Measurements from ENCODE around the gene CTU2.

CTU2 gene

GRCh38 chr16:88697116-88697830 lies 9.0 kb upstream of the CTU2 start:
- no peaks in the 10 kb centered on the region for H3K9me3 Mint-ChIP-seq
- H3K27me3 Mint-ChIP-seq (ENCODE audit: low read depth) = no peaks in the 10 kb centered on the region
- DNase-seq (ENCODE audit: low spot score) = no peak
- H3K36me3 Mint-ChIP-seq (ENCODE audit: low read depth) = peaks cover 31% of the 10 kb centered on the region
- H3K4me1 Mint-ChIP-seq (ENCODE audit: low read depth) = peaks cover 29% of the 10 kb centered on the region
- H3K4me3 Mint-ChIP-seq = no peak overlapping the region
- peak overlapping the region; percentile 52 for H3K27ac Mint-ChIP-seq

- no peaks in the 10 kb centered on the region for H3K9me3 Mint-ChIP-seq
- H3K36me3 Mint-ChIP-seq (ENCODE audit: low read depth) = peaks cover 38% of the 10 kb centered on the region
- peak overlapping the region; percentile 60 for H3K27ac Mint-ChIP-seq
- no peaks in the 10 kb centered on the region for H3K27me3 Mint-ChIP-seq (ENCODE audit: low read depth)
- H3K4me1 Mint-ChIP-seq (ENCODE audit: low read depth) = peaks cover 30% of the 10 kb centered on the region
- no peak overlapping the region for H3K4me3 Mint-ChIP-seq
- no peak for DNase-seq (ENCODE audit: low spot score)
Measured at GRCh38 chr16:88697831-88698615, 8.3 kb upstream of the CTU2 start.

GRCh38 chr16:88698646-88699045 lies 7.7 kb upstream of the CTU2 start:
- Mint-ChIP-seq H3K27me3 (ENCODE audit: low read depth) (no peaks in the 10 kb centered on the region), H3K27ac (no peak overlapping the region), H3K9me3 (no peaks in the 10 kb centered on the region), H3K36me3 (ENCODE audit: low read depth) (peaks cover 42% of the 10 kb centered on the region), H3K4me1 (ENCODE audit: low read depth) (peaks cover 32% of the 10 kb centered on the region), H3K4me3 (no peak overlapping the region)
- no peak for DNase-seq (ENCODE audit: low spot score)

- no peak for DNase-seq (ENCODE audit: low spot score)
- Mint-ChIP-seq H3K9me3 (no peaks in the 10 kb centered on the region), H3K4me1 (ENCODE audit: low read depth) (peaks cover 36% of the 10 kb centered on the region), H3K27ac (no peak overlapping the region), H3K4me3 (no peak overlapping the region), H3K27me3 (ENCODE audit: low read depth) (no peaks in the 10 kb centered on the region), H3K36me3 (ENCODE audit: low read depth) (peaks cover 46% of the 10 kb centered on the region)
Measured at GRCh38 chr16:88699180-88699579, 7.1 kb upstream of the CTU2 start.

- H3K27ac Mint-ChIP-seq = peak overlapping the region; percentile 77
- peaks cover 47% of the 10 kb centered on the region for H3K36me3 Mint-ChIP-seq (ENCODE audit: low read depth)
- no peaks in the 10 kb centered on the region for H3K9me3 Mint-ChIP-seq
- H3K4me3 Mint-ChIP-seq = peak overlapping the region; percentile 85
- H3K4me1 Mint-ChIP-seq (ENCODE audit: low read depth) = peaks cover 38% of the 10 kb centered on the region
- H3K27me3 Mint-ChIP-seq (ENCODE audit: low read depth) = no peaks in the 10 kb centered on the region
- DNase-seq (ENCODE audit: low spot score) = no peak
Measured at GRCh38 chr16:88700322-88700635, 6.0 kb upstream of the CTU2 start.

- peaks cover 49% of the 10 kb centered on the region for H3K36me3 Mint-ChIP-seq (ENCODE audit: low read depth)
- no peaks in the 10 kb centered on the region for H3K9me3 Mint-ChIP-seq
- peaks cover 40% of the 10 kb centered on the region for H3K4me1 Mint-ChIP-seq (ENCODE audit: low read depth)
Measured at GRCh38 chr16:88700636-88701482, 5.4 kb upstream of the CTU2 start.

GRCh38 chr16:88701581-88702370 lies 4.5 kb upstream of the CTU2 start:
- peaks cover 49% of the 10 kb centered on the region for H3K36me3 Mint-ChIP-seq (ENCODE audit: low read depth)
- H3K4me1 Mint-ChIP-seq (ENCODE audit: low read depth) = peaks cover 40% of the 10 kb centered on the region
- no peaks in the 10 kb centered on the region for H3K27me3 Mint-ChIP-seq (ENCODE audit: low read depth)
- H3K4me3 Mint-ChIP-seq = peak overlapping the region; percentile 85
- no peak for DNase-seq (ENCODE audit: low spot score)
- H3K27ac Mint-ChIP-seq = peak overlapping the region; percentile 77
- no peaks in the 10 kb centered on the region for H3K9me3 Mint-ChIP-seq

More at GRCh38 chr16:88700636-88701482, 5.4 kb upstream of the CTU2 start:
- Mint-ChIP-seq H3K27me3 (ENCODE audit: low read depth) (no peaks in the 10 kb centered on the region), H3K4me3 (peak overlapping the region; percentile 85), H3K27ac (peak overlapping the region; percentile 77)
- DNase-seq (ENCODE audit: low spot score) = peak; percentile 95

- Mint-ChIP-seq H3K9me3 (no peaks in the 10 kb centered on the region), H3K27ac (peak overlapping the region; percentile 77), H3K27me3 (ENCODE audit: low read depth) (no peaks in the 10 kb centered on the region), H3K36me3 (ENCODE audit: low read depth) (peaks cover 47% of the 10 kb centered on the region), H3K4me3 (peak overlapping the region; percentile 85), H3K4me1 (ENCODE audit: low read depth) (peaks cover 46% of the 10 kb centered on the region)
- DNase-seq (ENCODE audit: low spot score) = no peak
Measured at GRCh38 chr16:88702371-88703210, 3.7 kb upstream of the CTU2 start.

- peaks cover 40% of the 10 kb centered on the region for H3K36me3 Mint-ChIP-seq (ENCODE audit: low read depth)
- H3K4me3 Mint-ChIP-seq = peak overlapping the region; percentile 85
- peak; percentile 77 for DNase-seq (ENCODE audit: low spot score)
- peaks cover 43% of the 10 kb centered on the region for H3K4me1 Mint-ChIP-seq (ENCODE audit: low read depth)
- H3K27me3 Mint-ChIP-seq (ENCODE audit: low read depth) = no peaks in the 10 kb centered on the region
- peak overlapping the region; percentile 77 for H3K27ac Mint-ChIP-seq
- no peaks in the 10 kb centered on the region for H3K9me3 Mint-ChIP-seq
Measured at GRCh38 chr16:88703486-88704309, 2.6 kb upstream of the CTU2 start.

GRCh38 chr16:88705076-88705684 lies 1.1 kb upstream of the CTU2 start:
- H3K27me3 Mint-ChIP-seq (ENCODE audit: low read depth) = no peaks in the 10 kb centered on the region
- H3K9me3 Mint-ChIP-seq = no peaks in the 10 kb centered on the region
- H3K4me3 Mint-ChIP-seq = peak overlapping the region; percentile 85
- peaks cover 37% of the 10 kb centered on the region for H3K4me1 Mint-ChIP-seq (ENCODE audit: low read depth)
- DNase-seq (ENCODE audit: low spot score) = no peak
- H3K27ac Mint-ChIP-seq = peak overlapping the region; percentile 92
- H3K36me3 Mint-ChIP-seq (ENCODE audit: low read depth) = peaks cover 33% of the 10 kb centered on the region

GRCh38 chr16:88705801-88706228 lies 488 bp upstream of the CTU2 start:
- peaks cover 33% of the 10 kb centered on the region for H3K4me1 Mint-ChIP-seq (ENCODE audit: low read depth)
- H3K27ac Mint-ChIP-seq = peak overlapping the region; percentile 92
- H3K9me3 Mint-ChIP-seq = no peaks in the 10 kb centered on the region
- DNase-seq (ENCODE audit: low spot score) = no peak
- peaks cover 28% of the 10 kb centered on the region for H3K36me3 Mint-ChIP-seq (ENCODE audit: low read depth)
- no peaks in the 10 kb centered on the region for H3K27me3 Mint-ChIP-seq (ENCODE audit: low read depth)
- peak overlapping the region; percentile 85 for H3K4me3 Mint-ChIP-seq
